ENCODE results near the gene RHEBL1.

The RHEBL1 gene

GRCh38 chr12:49054096-49054495 is 15.7 kb downstream of the RHEBL1 start:
- no peak for FAIRE-seq

- FAIRE-seq, result no peak
These were observed 17.1 kb downstream of the RHEBL1 start for GRCh38 chr12:49052451-49053208.

GRCh38 chr12:49051777-49052438 is 17.9 kb downstream of the RHEBL1 start:
- FAIRE-seq, result no peak

GRCh38 chr12:49051373-49051764 is 18.4 kb downstream of the RHEBL1 start:
- no peak for FAIRE-seq

- no peak for FAIRE-seq
These were observed 19.0 kb downstream of the RHEBL1 start for GRCh38 chr12:49050507-49051372.

GRCh38 chr12:49049566-49050224 is 20.1 kb downstream of the RHEBL1 start:
- FAIRE-seq, result no peak

GRCh38 chr12:49048953-49049352 is 20.8 kb downstream of the RHEBL1 start:
- no peak for FAIRE-seq

- FAIRE-seq, result no peak
These were observed 23.5 kb downstream of the RHEBL1 start for GRCh38 chr12:49046129-49046895.

- FAIRE-seq, result no peak
These were observed 25.1 kb downstream of the RHEBL1 start for GRCh38 chr12:49044660-49045059.

- no peak for FAIRE-seq
These were observed 25.9 kb downstream of the RHEBL1 start for GRCh38 chr12:49043856-49044258.

- FAIRE-seq, result no peak
These were observed 26.5 kb downstream of the RHEBL1 start for GRCh38 chr12:49043241-49043640.

- no peak for FAIRE-seq
These were observed 27.8 kb downstream of the RHEBL1 start for GRCh38 chr12:49041881-49042484.

GRCh38 chr12:49041036-49041880 is 28.5 kb downstream of the RHEBL1 start:
- no peak for FAIRE-seq

- no peak for FAIRE-seq
These were observed 29.4 kb downstream of the RHEBL1 start for GRCh38 chr12:49040364-49040855.

GRCh38 chr12:49039421-49040363 is 30.1 kb downstream of the RHEBL1 start:
- no peak for FAIRE-seq

- FAIRE-seq, result no peak
These were observed 31.4 kb downstream of the RHEBL1 start for GRCh38 chr12:49038291-49038955.

- FAIRE-seq, result no peak
These were observed 31.9 kb downstream of the RHEBL1 start for GRCh38 chr12:49037947-49038237.

GRCh38 chr12:49037111-49037946 is 32.5 kb downstream of the RHEBL1 start:
- FAIRE-seq, result no peak

Data from islet of Langerhans (tissue), 1 donor.